ENCODE results near the gene SEMA3D.

The SEMA3D gene

DNA sequence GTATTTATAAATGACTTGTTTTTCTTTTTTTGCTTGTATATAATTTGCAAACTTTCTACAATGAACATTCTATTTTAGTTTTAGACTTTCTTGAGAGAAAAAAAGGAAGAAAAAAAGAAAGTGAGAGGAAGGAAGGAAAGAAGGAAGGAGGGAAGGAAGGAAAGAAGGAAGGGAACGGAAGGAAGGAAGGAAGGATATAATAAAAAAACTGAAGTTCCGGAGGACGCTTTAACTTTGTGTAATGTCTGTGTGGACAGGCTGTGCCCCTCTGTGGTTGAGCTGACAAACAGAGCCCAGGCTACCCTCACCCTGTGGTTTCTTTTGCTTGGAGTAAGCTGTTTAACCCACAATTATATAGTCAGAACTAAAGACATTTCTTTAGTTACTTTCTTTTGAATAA lies 108.7 kb downstream of the SEMA3D start:
- no peak for DNase-seq (ENCODE audit: low read depth)

DNA sequence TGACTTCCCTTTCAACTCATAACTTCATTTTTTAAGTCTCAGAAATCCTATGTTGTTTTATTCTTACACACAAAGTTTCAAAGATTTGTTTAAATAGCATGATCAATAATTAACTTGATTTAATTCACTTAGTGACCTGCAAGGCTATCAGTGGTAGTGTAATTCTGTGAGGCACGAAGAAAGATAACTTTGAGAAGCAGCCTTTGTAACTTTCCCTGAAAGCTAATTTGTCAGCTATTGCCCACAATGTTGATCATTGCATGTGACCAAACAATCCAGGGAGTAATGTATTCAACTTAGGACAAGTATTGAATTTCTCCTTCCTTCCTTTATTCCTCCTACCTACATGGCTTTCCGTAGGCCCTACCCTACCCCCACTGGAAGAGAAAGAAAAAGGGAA lies 111.0 kb downstream of the SEMA3D start:
- DNase-seq (ENCODE audit: low read depth) = no peak

DNA sequence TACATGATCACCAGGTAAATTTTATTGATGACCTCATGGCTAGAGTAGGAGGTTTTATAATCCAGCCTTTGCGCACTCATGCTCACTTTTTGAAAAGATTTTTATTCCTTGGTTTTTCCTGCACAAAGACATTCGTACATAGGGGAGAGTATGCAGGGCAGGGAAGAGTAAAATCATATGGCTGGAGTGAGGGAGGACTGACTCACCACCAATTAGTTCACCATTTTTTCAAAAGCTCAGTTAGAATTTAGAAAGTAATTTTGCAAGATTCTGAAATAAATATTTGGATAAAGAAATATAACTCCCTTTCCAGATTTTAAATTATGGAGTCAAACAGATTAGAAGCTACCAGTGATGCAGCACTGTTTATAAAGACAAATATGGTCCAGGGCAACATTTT lies 111.9 kb downstream of the SEMA3D start:
- DNase-seq (ENCODE audit: low read depth) = no peak

DNA sequence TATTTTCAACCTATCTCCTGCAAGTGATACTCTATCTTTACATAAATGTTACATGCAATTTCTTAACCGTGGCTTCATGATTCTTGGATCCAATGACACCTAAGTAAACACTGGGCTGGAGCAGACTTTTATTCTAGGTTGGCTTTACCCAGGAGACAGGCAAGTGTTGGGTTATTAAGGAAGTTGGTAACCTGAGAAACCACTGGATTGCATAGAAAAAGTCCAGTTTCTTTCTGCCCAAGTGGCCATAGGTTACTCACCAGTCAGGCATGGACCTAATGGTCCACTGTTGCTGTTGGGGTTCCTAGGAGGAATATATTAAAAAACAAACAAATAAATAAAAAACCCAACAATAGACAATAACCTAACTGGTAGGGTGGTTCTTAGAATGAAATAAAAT lies 112.8 kb downstream of the SEMA3D start:
- DNase-seq (ENCODE audit: low read depth) = no peak

DNA sequence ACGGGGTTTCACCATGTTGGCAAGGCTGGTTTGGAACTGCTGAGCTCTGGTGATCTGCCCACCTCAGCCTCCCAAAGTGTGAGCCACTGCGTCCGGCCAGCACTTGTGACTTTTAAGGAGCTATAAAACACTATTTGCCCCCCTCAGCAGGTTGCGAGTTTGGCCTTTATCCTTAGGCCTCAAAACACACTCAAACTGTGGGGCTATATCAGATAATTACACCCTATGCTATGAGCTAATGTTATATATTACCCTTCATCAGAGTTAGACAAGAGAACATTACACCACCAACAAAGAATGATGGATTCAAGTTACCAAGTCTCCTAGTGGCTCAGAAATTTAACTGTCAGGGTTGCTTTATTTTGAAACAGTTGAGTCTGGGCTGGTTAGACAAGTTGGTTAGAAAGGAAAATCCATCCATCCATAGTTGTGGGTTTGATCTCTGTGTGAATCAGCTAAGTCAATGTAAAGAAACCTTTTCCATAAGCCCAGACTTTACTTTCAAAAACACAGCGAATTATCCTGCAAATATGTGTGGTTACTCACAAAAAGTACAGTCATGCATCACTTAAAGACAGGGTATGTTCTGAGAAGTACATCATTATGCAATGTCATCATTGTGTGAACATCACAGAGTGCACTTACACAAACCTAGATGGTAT lies 115.8 kb downstream of the SEMA3D start:
- DNase-seq (ENCODE audit: low read depth) = no peak

DNA sequence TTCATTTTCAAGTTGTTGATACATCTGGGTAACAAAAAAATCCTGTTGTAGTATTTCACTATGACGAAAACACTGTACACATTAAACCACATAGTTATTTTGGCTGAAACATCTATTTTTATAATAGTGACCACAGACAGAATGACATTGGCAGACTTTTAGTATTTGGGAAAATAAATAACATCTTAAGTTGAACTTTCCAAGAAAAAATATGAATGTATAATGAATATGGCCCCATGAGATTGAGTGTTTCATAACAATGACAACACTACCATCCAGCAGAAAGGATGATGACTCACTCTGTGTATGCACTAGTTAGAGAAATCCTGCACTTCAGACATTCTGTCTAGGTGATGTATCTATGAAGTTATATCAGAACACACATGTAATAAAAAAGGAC lies 118.1 kb downstream of the SEMA3D start:
- DNase-seq (ENCODE audit: low read depth) = no peak

DNA sequence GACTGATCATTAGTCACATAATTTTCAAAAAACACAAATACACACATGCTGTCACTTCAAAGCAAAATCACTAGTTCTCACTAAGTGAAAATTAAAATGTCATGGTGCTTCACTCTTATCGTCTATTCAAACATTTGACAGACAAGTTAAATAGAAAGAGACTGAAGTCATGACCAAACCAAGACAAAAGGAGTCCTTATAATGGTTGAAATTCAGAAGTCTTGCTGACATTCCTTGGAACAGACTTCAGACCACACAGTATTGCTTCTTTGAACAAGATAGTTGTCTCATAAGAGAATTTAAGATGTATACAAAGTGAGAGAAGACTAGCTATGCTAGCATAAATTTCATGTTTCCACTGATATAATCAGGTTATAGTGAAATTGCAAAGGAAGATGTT lies 119.5 kb downstream of the SEMA3D start:
- DNase-seq (ENCODE audit: low read depth) = no peak

DNA sequence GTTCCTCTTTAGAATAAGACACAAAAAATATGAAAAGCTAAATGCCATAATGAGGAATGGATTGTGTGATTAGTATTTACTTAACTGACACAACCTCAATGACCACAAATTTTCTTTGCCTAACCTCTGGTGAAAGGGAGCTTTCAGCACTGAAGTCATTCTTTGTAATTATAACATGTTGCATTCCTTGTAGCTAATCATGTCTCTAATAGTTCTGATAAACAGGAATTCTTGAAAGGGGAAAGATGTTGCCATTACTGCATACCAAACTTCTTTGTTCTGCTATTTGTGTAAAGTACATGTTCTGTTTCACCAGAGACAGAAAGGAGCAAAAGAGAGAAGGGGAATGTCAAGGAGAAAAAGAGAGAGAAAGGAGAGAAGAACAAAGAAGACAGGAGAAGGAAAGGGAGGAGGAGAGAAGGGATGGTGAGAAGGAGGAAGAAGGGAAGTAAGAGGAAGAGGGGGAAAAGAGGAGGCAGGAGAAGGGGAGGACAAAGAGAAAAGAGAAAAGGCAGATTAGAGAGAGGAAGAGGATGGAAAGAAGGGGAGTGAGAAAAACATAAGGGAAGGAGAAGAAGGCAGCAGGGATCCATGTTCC lies 120.9 kb downstream of the SEMA3D start:
- no peak for DNase-seq (ENCODE audit: low read depth)

DNA sequence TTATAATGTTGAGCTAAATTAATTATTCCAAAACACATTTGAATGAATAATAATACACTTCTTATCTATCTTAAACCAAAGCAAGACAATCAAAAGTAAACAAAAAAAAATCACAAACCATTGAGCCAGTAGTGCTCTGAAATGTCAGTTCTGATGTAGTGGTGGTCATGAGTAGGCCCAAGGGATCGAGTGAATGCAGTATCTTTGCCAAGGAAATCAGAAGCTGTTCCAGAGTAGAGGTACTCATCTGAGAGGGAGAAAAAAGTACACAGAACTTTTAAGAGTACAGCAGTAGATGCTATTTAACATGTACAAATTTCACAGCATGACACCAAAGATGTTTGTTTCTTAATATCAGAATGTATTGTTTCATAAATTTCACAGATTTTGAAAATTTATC lies 121.5 kb downstream of the SEMA3D start:
- DNase-seq (ENCODE audit: low read depth) = no peak

DNA sequence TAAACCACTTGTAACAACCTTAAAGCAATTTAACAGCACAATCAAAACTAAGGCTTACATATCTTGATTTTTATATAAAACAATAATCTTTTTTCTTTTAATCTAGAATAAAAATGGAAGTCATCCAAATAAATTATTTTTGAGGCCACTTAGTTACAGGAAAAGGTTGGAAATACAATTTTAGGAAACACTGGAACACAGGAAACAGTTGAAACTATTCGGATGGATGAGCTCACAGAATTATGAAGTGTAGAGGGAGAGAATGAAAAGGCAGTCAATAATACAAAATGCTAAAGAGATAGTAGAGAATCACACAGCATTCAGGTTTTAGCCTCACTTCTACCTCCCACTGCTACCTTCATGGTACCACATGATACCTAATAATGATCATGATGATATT lies 124.2 kb downstream of the SEMA3D start:
- no peak for DNase-seq (ENCODE audit: low read depth)

DNA sequence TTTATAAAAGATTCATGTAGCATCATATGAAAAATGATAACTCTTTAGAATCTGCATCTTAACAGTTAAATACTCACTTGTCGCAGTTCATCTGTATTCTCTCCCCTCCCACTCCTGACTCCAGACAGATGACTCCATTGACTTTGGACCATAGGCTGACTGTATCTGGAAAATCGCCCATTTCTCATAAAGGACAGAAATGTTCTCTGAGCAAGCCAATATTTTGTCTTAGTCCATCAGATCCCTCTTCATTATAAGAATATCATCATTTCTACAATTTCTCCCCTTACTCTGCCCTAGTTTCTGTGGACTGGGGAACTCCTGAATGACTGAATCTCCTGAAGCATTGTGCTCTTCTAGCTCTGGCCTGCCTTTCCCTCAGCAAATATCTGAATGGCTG lies 125.4 kb downstream of the SEMA3D start:
- no peak for DNase-seq (ENCODE audit: low read depth)

DNA sequence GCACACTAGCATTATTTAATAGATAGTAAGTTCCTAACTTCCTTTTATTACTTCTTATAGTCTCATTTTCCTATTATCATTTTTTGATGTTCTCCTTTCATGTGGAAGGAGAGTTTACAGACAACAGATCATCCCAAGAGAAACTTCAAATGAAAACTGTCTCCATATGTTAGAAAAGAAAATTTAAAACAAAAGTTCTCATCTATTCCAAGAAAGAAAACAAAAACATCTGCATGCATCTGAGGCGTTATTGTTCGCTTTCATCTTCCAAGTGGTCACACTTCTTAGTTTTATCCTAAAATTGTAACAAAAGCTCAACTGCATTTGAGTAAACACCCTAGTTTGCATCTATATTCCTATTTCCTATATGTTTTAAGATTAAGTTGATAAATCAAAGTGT lies 126.2 kb downstream of the SEMA3D start:
- DNase-seq (ENCODE audit: low read depth) = no peak

DNA sequence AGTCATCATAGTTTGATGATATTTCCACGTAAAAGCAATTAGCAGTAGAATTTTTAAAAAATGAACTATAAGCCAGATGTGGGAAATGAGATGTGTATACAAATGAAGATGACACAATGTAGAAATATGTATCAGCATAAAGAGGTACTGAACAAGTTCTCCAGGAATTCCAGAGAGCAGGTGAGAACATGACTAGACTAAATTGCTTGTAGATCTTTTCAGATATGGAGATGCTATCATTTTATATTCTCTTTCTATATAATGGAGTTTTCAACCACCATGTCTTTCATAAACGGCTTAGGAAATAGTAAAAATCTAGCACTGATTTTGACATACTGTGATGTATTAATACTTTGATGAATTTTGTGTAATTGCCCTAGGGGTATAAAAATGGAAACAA lies 130.9 kb downstream of the SEMA3D start:
- no peak for DNase-seq (ENCODE audit: low read depth)

DNA sequence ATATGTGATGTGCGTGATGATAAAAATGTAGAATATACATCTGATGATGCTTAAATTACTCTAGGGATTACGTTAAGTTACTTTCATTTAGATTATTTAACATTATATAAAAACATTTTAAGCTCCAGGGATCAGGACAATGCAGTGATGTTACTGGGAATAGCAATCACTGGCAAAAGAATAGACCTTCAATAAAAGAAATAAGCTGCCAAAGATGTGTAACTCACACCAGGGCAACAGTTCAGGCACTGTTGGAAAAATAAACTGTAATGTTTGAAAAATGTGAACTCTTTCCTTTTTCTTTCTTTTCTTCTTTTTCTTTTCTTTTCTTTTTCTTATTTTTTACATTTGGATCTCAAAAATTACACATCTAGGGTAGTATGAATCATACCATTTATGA lies 131.7 kb downstream of the SEMA3D start:
- DNase-seq (ENCODE audit: low read depth) = no peak

DNA sequence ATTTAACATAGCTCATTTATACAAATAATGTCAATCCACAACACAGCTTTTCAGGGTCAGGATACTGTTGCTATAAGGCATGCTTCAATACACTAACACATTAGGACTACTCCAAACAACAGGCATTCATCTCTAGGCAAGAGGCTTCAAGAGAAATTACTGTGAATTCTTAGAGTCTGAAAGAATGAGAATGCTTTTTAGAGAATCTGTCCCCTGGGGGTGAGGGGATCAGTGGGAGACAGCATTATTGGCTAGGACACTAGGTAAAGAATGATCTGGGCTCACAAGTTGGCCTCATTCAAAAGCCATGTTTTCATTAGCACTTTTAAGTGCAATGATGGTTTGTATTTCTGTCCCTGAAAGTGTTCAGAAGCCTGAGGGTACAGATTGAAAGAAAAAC lies 132.6 kb downstream of the SEMA3D start:
- no peak for DNase-seq (ENCODE audit: low read depth)

DNA sequence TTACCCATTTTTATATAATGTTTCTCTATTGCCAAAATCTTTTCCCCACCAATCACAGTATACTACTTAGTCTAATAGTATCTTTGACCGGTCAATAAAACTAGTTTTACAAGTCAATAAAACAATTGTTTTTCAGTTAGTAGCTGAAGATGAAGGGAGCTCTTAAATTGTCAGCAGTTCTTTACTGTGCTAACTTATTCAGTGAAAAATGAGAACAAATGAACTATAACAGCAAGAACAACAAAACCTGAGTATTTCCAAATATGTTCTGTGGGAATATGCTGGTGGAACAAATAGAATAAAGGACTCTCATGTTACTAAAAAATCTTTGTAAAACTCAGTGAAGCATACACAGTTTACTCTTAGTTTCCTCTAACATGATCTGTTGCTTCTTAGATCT lies 134.0 kb downstream of the SEMA3D start:
- no peak for DNase-seq (ENCODE audit: low read depth)

DNA sequence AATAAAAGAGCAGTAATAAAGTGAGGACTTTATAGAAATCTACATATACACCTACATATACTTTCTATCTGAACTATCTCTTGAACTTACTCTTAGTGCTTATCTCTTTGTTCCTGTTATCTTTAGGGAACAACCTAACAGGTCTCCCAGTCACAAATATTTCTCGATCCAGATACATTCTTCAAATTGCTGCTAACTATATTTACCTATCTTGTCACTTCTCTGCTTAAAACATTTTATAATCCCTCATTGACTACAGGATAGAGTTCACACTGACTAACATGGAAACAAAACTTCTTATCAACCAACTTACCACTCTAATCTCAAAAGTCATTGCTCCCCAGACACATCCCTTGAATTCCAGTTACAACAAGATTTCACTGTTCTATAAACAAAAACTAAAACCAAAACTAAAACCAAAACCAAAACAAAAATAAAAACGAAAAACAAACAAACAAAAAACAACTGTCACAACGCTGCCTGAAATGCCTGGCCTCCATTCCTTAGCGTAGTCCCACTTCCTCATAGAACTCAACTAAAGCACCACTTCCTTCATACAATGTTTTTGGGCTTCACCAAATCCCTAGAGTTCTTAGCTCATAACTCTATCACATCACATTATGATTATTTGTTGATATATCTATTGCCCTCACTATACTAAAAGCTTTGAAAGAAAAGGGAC lies 134.7 kb downstream of the SEMA3D start:
- no peak for DNase-seq (ENCODE audit: low read depth)

DNA sequence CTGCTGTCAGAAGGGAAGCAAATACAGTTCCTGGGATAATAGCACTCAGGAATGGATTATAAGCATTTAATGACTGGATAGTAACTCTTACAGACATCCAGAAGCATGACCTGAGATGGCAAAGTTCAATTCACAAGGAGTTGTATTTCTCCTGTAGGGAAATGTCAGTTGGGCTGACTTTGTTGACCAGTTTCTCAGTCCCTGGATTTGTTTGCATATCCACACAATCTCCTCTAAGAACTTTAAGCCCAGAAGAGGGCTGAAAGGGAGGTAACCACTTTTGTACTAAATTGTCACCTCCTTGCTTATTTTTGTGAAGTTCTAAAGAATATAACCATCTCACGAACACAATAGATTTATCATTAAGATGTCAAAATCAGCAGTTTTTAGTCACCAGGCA lies 140.3 kb downstream of the SEMA3D start:
- DNase-seq (ENCODE audit: low read depth) = no peak

DNA sequence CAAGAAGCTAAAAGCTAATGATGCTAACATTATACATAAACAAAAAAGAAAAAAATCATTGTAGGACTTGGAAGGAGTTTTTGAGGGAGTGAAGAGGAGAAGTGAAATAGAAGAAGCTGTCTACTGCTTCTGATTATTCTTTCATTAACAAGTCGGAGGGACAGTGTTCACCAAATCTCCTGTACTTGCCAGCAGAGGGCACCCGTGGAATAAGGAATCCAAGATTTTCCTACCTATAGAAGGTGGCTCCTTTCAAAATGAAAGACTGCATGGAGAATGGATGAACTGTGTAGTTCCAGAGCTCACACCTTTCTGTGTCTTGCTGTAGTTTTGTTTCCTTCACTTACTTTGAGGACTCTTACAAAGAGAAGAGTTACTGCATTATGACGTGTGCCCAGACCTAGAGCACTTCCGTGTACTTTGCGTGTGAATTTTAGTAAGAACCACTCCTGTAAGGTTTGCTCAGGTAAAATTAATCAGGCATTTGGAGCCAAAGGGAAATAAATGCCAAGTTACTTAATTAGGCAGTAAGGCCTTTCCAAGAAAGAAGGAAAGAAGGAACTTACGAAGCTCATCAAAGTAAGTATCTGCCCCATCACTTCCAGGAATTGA lies 145.1 kb downstream of the SEMA3D start:
- DNase-seq (ENCODE audit: low read depth) = no peak

DNA sequence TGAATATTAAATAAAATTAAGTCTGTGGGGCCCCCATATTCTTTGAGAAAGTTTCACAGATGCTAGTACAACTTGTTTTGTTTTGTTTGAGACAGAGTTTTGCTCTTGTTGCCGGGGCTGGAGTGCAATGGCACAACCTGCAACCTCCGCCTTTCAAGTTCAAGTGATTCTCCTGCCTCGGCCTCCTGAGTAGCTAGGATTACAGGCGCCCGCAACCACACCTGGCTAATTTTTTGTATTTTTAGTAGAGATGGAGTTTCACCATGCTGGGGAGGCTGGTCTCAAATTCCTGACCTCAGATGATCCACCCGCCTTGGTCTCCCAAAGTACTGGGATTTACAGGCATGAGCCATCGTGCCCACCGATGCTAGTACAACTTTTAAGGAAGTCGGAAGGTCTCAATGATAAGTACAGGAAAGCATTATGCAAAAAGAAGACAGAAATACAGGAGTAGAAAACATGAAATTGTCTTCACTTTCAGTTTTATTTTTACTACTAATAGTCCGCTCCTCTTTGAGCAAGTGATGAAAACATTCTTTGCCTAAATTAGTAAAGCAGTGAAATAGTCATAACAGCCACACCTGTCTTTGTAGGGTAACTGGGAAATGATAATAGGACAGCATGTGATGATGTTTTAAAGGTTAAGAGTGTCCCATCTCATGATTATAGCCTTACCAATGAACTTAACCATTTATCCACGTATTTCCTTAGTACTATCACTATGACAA lies 147.5 kb downstream of the SEMA3D start:
- DNase-seq (ENCODE audit: low read depth) = no peak

DNA sequence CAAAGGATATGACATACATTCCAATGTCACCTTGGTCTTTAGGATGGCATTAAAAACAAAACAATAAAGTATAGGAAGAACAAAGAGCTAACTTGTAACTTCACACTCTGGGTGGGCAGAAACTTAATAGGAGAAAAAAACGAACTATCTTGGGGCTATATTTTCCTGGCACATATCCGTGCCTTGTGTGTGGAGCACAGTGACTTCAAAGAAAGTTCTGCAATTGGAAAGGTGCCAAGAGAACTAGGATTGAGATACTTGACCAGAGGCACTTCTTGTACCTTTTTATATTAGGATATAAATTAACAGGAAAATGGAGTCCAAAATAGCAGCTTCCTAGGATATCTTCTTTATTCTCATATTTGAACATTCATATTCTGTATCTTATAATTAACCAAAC lies 148.4 kb downstream of the SEMA3D start:
- DNase-seq (ENCODE audit: low read depth) = no peak

DNA sequence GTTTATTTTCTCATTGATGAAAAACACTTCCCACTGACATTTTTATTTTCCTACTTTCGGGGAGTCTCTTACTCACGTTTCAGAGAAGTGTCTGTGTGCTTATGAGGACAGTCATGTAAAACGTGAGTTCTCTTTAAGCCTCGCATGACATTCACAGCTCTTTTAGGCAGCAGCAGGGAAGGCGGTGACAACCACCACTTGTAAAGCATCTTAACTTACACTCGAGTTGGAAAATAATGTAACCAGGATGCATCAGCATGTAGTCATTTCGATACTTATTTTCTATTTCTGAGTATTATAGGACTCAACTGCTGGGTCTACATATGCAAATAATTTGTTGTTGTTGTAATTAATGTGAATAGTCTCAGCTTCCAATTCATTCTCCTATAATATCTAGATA lies 153.6 kb downstream of the SEMA3D start:
- no peak for DNase-seq (ENCODE audit: low read depth)

DNA sequence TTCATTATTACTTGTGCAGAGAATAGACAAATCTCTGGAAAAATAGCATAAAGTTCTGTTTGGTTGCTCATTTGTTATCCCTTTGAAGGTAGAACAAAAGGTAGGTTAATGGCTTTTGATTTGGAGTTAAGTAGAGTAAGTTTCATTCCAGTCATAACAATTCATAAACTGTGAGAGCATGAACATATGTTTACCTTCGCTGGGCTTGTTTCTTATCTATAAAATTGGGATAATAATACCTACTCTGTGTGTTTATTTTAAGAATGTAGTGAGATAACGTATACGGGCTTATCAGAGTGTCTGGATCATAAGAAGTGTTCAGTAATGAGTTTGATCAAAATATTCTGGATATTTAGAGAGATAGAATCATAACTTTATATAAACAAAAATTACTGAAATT lies 155.4 kb downstream of the SEMA3D start:
- no peak for DNase-seq (ENCODE audit: low read depth)
